ENCODE results near the gene MBD3. TPM values are rescaled to one million over a fixed set of nuclear protein-coding genes. Genes with fewer than 3 reads are reported as not detected.

Gene MBD3
- polyA plus RNA-seq, 2 donors, result 50.0 to 72.8 TPM

DNA sequence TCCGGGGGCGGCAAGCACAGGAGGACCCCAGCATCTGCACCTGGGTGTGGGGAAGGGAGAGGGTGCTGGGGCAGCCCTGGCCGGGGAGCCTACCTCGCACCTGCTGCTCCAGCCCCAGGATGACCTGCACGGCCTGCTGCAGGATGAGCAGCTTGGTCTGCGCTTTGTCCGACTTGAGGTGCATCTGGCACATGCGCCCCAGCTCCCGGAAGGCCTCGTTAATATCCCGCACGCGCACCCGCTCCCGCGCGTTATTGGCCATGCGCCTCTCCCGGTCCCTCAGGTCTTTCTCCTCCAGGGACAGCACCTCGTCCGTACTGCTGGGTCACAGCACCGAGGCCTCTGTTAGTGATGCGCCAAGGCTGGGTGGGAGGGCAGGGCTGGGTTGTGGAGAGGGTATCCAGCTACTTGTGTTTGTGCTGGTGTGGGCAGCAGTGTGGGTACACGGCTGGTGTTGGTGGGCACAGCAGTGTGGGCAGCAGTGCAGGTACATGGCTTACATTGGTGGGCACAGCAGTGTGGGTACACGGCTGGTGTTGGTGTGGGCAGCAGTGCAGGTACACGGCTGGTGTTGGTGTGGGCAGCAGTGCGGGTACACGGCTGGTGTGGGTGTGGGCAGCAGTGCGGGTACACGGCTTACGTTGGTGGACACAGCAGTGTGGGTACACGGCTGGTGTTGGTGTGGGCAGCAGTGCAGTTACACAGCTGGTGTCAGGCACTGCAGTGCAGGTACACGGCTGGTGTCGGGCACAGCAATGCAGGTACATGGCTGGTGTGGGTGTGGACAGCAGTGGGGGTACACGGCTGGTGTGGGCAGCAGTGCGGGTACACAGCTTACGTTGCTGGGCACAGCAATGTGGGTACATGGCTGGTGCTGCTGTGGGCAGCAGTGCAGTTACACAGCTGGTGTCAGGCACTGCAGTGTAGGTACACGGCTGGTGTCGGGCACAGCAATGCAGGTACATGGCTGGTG is 19.7 kb upstream of the MBD3 start:
- no peaks in the 10 kb centered on the region for H3K9me3 ChIP-seq (ENCODE audit: control insufficient read depth in 2 of 2, insufficient read depth in 1 of 2, low read depth in 1 of 2, low read length in 1 of 2)
- H3K27me3 ChIP-seq (ENCODE audit: control insufficient read depth in 1 of 2, insufficient read depth in 2 of 2, low read length in 2 of 2), result no peaks in the 10 kb centered on the region
- 93% methylated on average over 39 of the region's 39 CpGs for WGBS, 2 donors
- H3K4me1 ChIP-seq (ENCODE audit: control insufficient read depth in 2 of 2, insufficient read depth in 2 of 2, low read length in 1 of 2), result no peaks in the 10 kb centered on the region
- H3K27ac ChIP-seq (ENCODE audit: low read depth in 2 of 2, low read length in 1 of 2), result no peak overlapping the region
- no peak overlapping the region for H3K4me3 ChIP-seq (ENCODE audit: low read depth in 1 of 2, low read length in 2 of 2)
- H3K36me3 ChIP-seq (ENCODE audit: control insufficient read depth in 2 of 2, insufficient read depth in 2 of 2, low read length in 1 of 2), result peaks cover 7 to 50% of the 10 kb centered on the region in 2 donors

DNA sequence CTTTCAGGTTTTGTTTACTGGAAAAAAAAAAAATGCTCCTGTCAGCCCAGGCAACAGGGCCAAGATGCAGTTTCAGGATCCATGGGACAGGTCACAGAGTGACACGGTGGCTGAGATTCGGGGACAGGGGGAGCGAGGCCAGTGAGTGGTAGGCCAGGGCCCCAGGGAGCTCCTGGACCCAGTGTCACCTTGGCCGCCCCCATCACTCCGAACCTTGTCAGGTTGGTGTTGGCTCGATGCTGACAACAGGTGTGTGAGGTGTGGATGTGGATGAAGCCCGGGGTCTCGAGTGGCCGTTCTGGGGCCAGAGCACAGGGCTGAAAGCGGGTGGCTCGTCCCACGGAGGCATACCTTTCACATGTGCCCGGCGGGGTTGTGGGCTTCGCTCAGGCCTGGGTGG is 18.7 kb upstream of the MBD3 start:
- H3K9me3 ChIP-seq (ENCODE audit: control insufficient read depth in 2 of 2, insufficient read depth in 1 of 2, low read depth in 1 of 2, low read length in 1 of 2), result no peaks in the 10 kb centered on the region
- no peaks in the 10 kb centered on the region for H3K27me3 ChIP-seq (ENCODE audit: control insufficient read depth in 1 of 2, insufficient read depth in 2 of 2, low read length in 2 of 2)
- peaks cover 0 to under 1% of the 10 kb centered on the region in 2 donors for H3K4me1 ChIP-seq (ENCODE audit: control insufficient read depth in 2 of 2, insufficient read depth in 2 of 2, low read length in 1 of 2)
- no peak overlapping the region for H3K27ac ChIP-seq (ENCODE audit: low read depth in 2 of 2, low read length in 1 of 2)
- no peak overlapping the region for H3K4me3 ChIP-seq (ENCODE audit: low read depth in 1 of 2, low read length in 2 of 2)
- WGBS, 2 donors, result 90 to 93% methylated on average over 15 of the region's 15 CpGs
- peaks cover 7 to 46% of the 10 kb centered on the region in 2 donors for H3K36me3 ChIP-seq (ENCODE audit: control insufficient read depth in 2 of 2, insufficient read depth in 2 of 2, low read length in 1 of 2)

- no peak overlapping the region for H3K4me3 ChIP-seq (ENCODE audit: low read depth in 1 of 2, low read length in 2 of 2)
- H3K27me3 ChIP-seq (ENCODE audit: control insufficient read depth in 1 of 2, insufficient read depth in 2 of 2, low read length in 2 of 2), result no peaks in the 10 kb centered on the region
- H3K36me3 ChIP-seq (ENCODE audit: control insufficient read depth in 2 of 2, insufficient read depth in 2 of 2, low read length in 1 of 2), result peaks cover 7 to 44% of the 10 kb centered on the region in 2 donors
- peaks cover 0 to 8% of the 10 kb centered on the region in 2 donors for H3K4me1 ChIP-seq (ENCODE audit: control insufficient read depth in 2 of 2, insufficient read depth in 2 of 2, low read length in 1 of 2)
- 71 to 78% methylated on average over 10 to 11 of the region's 11 CpGs for WGBS, 2 donors
- no peak overlapping the region for H3K27ac ChIP-seq (ENCODE audit: low read depth in 2 of 2, low read length in 1 of 2)
- H3K9me3 ChIP-seq (ENCODE audit: control insufficient read depth in 2 of 2, insufficient read depth in 1 of 2, low read depth in 1 of 2, low read length in 1 of 2), result no peaks in the 10 kb centered on the region
Observed at GRCh38 chr19:1610579-1610978, 17.9 kb upstream of the MBD3 start.

GRCh38 chr19:1609680-1610474 is 17.2 kb upstream of the MBD3 start:
- Histone ChIP-seq H3K27me3 (ENCODE audit: control insufficient read depth in 1 of 2, insufficient read depth in 2 of 2, low read length in 2 of 2) (no peaks in the 10 kb centered on the region), H3K4me3 (ENCODE audit: low read depth in 1 of 2, low read length in 2 of 2) (no peak overlapping the region), H3K27ac (ENCODE audit: low read depth in 2 of 2, low read length in 1 of 2) (no peak overlapping the region), H3K4me1 (ENCODE audit: control insufficient read depth in 2 of 2, insufficient read depth in 2 of 2, low read length in 1 of 2) (peaks cover 0 to 9% of the 10 kb centered on the region in 2 donors), H3K36me3 (ENCODE audit: control insufficient read depth in 2 of 2, insufficient read depth in 2 of 2, low read length in 1 of 2) (peaks cover 7 to 37% of the 10 kb centered on the region in 2 donors), H3K9me3 (ENCODE audit: control insufficient read depth in 2 of 2, insufficient read depth in 1 of 2, low read depth in 1 of 2, low read length in 1 of 2) (no peaks in the 10 kb centered on the region)
- 90% methylated on average over 16 of the region's 16 CpGs for WGBS, 2 donors

DNA sequence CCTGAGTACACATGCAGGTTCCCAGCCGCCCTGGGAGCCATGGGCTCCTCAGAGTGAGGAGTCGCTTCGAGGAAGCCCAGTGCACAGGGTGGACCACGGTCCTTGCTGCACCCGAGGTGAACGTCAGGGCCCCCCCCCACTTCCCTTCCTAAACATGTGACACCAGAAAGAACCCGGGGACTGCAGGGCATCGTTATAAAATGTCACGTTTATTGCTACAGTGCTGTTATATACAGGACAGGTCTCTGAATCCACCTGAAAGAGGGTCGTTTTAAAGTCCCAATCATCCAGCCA is 16.4 kb upstream of the MBD3 start:
- peak overlapping the region; percentile 34 to 38 for H3K27ac ChIP-seq (ENCODE audit: low read depth in 2 of 2, low read length in 1 of 2)
- no peaks in the 10 kb centered on the region for H3K9me3 ChIP-seq (ENCODE audit: control insufficient read depth in 2 of 2, insufficient read depth in 1 of 2, low read depth in 1 of 2, low read length in 1 of 2)
- no peak overlapping the region for H3K4me3 ChIP-seq (ENCODE audit: low read depth in 1 of 2, low read length in 2 of 2)
- H3K27me3 ChIP-seq (ENCODE audit: control insufficient read depth in 1 of 2, insufficient read depth in 2 of 2, low read length in 2 of 2), result no peaks in the 10 kb centered on the region
- H3K36me3 ChIP-seq (ENCODE audit: control insufficient read depth in 2 of 2, insufficient read depth in 2 of 2, low read length in 1 of 2), result peaks cover 0 to 30% of the 10 kb centered on the region in 2 donors
- 42% methylated on average over 10 of the region's 10 CpGs for WGBS, 2 donors
- H3K4me1 ChIP-seq (ENCODE audit: control insufficient read depth in 2 of 2, insufficient read depth in 2 of 2, low read length in 1 of 2), result peaks cover 0 to 10% of the 10 kb centered on the region in 2 donors

DNA sequence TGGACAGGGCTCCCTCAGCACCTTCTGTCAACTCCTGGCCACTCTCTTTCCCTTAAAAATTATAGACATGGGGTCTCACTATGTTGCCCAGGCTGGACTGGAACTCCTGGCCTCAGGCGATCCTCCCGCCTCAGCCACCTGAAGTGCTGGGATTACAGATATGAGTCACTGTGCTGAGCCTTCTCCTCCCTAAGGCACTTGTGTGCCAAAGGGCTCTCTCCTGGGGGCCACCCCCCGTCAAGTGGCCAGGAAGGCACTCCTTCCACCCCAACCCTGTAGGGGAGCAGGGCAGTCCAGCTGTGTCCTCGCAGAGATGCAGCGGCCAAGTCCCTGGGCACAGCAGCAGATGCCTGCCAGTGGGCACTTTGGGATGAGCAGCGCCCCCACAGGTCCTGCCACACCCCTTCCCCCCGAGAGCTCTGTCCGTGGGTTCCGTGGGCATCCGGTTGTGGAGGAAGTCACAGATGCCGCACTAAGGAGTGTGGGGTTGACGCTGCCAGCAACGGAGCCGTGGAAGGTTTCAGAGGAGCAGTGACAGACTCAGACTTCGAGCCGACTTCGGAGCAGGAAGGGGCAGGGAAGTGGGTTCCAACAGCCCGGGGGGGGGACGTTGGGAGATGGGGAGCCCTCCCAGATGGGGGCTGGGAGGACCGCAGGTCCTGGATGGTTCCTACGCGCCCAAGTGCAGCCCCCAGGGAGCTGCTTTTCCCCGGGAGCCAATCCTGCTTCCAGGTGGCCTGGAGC is 15.9 kb upstream of the MBD3 start:
- H3K4me1 ChIP-seq (ENCODE audit: control insufficient read depth in 2 of 2, insufficient read depth in 2 of 2, low read length in 1 of 2), result peaks cover 0 to 14% of the 10 kb centered on the region in 2 donors
- WGBS, 2 donors, result 47 to 51% methylated on average over 23 of the region's 23 CpGs
- no peaks in the 10 kb centered on the region for H3K27me3 ChIP-seq (ENCODE audit: control insufficient read depth in 1 of 2, insufficient read depth in 2 of 2, low read length in 2 of 2)
- no peak overlapping the region for H3K4me3 ChIP-seq (ENCODE audit: low read depth in 1 of 2, low read length in 2 of 2)
- H3K27ac ChIP-seq (ENCODE audit: low read depth in 2 of 2, low read length in 1 of 2), result peak overlapping the region; percentile 34 to 38
- H3K9me3 ChIP-seq (ENCODE audit: control insufficient read depth in 2 of 2, insufficient read depth in 1 of 2, low read depth in 1 of 2, low read length in 1 of 2), result no peaks in the 10 kb centered on the region
- H3K36me3 ChIP-seq (ENCODE audit: control insufficient read depth in 2 of 2, insufficient read depth in 2 of 2, low read length in 1 of 2), result peaks cover 0 to 24% of the 10 kb centered on the region in 2 donors

GRCh38 chr19:1606138-1606651 is 13.5 kb upstream of the MBD3 start:
- H3K9me3 ChIP-seq (ENCODE audit: control insufficient read depth in 2 of 2, insufficient read depth in 1 of 2, low read depth in 1 of 2, low read length in 1 of 2), result no peaks in the 10 kb centered on the region
- H3K4me1 ChIP-seq (ENCODE audit: control insufficient read depth in 2 of 2, insufficient read depth in 2 of 2, low read length in 1 of 2), result peaks cover 0 to 20% of the 10 kb centered on the region in 2 donors
- 16 to 18% methylated on average over 16 of the region's 16 CpGs for WGBS, 2 donors
- H3K27ac ChIP-seq (ENCODE audit: low read depth in 2 of 2, low read length in 1 of 2), result peak overlapping the region; percentile 94 to 96
- H3K4me3 ChIP-seq (ENCODE audit: low read depth in 1 of 2, low read length in 2 of 2), result peak overlapping the region; percentile 58 to 92
- peaks cover 0 to 3% of the 10 kb centered on the region in 2 donors for H3K36me3 ChIP-seq (ENCODE audit: control insufficient read depth in 2 of 2, insufficient read depth in 2 of 2, low read length in 1 of 2)
- H3K27me3 ChIP-seq (ENCODE audit: control insufficient read depth in 1 of 2, insufficient read depth in 2 of 2, low read length in 2 of 2), result no peaks in the 10 kb centered on the region

DNA sequence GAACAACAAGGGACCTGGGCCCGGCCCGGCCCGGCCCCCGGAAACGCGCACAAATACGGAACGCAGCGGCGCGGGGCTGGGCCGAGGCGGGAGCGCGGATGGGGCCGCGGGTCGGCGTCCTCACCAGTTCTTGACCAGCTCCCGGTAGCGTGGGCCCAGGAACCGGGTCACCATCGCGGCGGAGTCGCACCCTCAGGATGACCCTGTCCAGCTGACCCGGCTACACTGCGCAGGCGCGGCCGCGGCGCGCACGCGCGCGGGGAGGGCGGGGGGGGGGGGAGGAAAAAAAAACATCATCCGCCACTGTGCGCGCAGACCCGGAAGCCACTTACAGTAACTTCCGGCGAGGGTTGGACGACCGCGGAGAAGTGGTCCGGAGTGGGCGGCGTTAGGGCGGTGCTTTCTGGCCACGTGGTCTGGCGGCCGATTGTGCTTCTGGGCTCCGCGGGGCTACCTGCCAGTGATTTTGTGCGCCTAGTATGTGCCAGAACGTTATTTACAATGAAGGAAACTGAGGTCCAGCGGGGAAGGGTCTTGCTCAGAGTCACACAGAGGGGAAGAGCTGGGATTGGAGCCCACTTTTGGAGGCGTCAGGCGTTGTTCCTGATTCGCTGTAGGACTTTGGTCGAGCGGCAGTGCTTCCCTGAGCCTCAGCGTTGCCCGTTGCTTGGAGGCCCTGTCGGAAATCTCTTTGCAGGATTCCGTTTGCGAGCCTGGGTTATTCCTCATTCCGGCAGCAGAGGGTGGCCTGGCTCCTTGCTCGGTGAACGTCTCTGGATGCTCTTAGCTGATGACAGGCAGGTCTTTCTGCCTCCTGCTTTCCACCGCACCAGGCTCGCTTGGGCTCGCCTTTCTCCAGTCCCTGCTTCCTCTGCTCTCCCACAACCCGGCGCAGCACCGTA is 12.8 kb upstream of the MBD3 start, which contains the start of gene UQCR11:
Gene UQCR11, minus strand, starts transcription at position 227 of the 902 bp plus-strand sequence. Its CDS starts 53 bp downstream, at position 174.
- 1% methylated on average over 61 to 79 of the region's 79 CpGs for WGBS, 2 donors
- peak within 1 kb of the TSS; percentile 94 to 96 for H3K27ac ChIP-seq (ENCODE audit: low read depth in 2 of 2, low read length in 1 of 2)
- no peaks in the 10 kb centered on the region for H3K27me3 ChIP-seq (ENCODE audit: control insufficient read depth in 1 of 2, insufficient read depth in 2 of 2, low read length in 2 of 2)
- peaks cover 0 to 3% of the 10 kb centered on the region in 2 donors for H3K36me3 ChIP-seq (ENCODE audit: control insufficient read depth in 2 of 2, insufficient read depth in 2 of 2, low read length in 1 of 2)
- H3K4me3 ChIP-seq (ENCODE audit: low read depth in 1 of 2, low read length in 2 of 2), result peak within 1 kb of the TSS; percentile 68 to 92
- H3K4me1 ChIP-seq (ENCODE audit: control insufficient read depth in 2 of 2, insufficient read depth in 2 of 2, low read length in 1 of 2), result peaks cover 0 to 20% of the 10 kb centered on the region in 2 donors
- no peaks in the 10 kb centered on the region for H3K9me3 ChIP-seq (ENCODE audit: control insufficient read depth in 2 of 2, insufficient read depth in 1 of 2, low read depth in 1 of 2, low read length in 1 of 2)

Data from esophagus (tissue), 2 donors.